RWPE2 (cell line): ENCODE results near the gene ARFGAP3.
A peak's percentile ranks its signal among the peaks of the same experiment; 100 is the strongest.
"Not testable (repeated sequence)": the region's sequence is repeated elsewhere in the genome, so short reads cannot be mapped to it uniquely, and the experiment has no call there.

Experiments used
- ATAC-seq: fragments of 200-7000 bp; cut with Tn5 transposase; 3 replicates; pipeline ENCODE4 v1.9.1; 2021; ENCODE audit warnings: low read depth
- DNase-seq: peaks from one replicate; pipeline ENCODE4 v3.0.0-alpha.2; 2020; ENCODE audit warnings: low spot score
- H3K27ac ChIP-seq: fragments of 450-650 bp; 2 replicates; pipeline ENCODE4 v1.5.1; 2017; ENCODE audit warnings: mild to moderate bottlenecking; ENCODE audit not compliant: poor library complexity, severe bottlenecking
- H3K27me3 ChIP-seq: fragments of 250-450 bp; sonication (Bioruptor Pico); 2 replicates; pipeline ENCODE4 v1.5.1; 2021; ENCODE audit warnings: mild to moderate bottlenecking, moderate library complexity; ENCODE audit not compliant: insufficient read depth, poor library complexity, severe bottlenecking
- H3K36me3 ChIP-seq: fragments of 250-450 bp; sonication (Bioruptor Pico); 2 replicates; pipeline ENCODE4 v1.5.1; 2020; ENCODE audit warnings: low read depth, mild to moderate bottlenecking, moderate library complexity
- H3K4me1 ChIP-seq: fragments of 250-450 bp; sonication (Bioruptor Pico); 2 replicates; pipeline ENCODE4 v1.5.1; 2021; ENCODE audit warnings: mild to moderate bottlenecking, moderate library complexity; ENCODE audit not compliant: insufficient read depth, poor library complexity, severe bottlenecking
- H3K4me3 ChIP-seq: fragments of 250-450 bp; sonication (Bioruptor Pico); 2 replicates; pipeline ENCODE4 v1.5.1; 2021; ENCODE audit warnings: mild to moderate bottlenecking, moderate library complexity; ENCODE audit not compliant: severe bottlenecking
- H3K9me3 ChIP-seq: fragments of 250-450 bp; sonication (Bioruptor Pico); 2 replicates; pipeline ENCODE4 v1.5.1; 2021; ENCODE audit warnings: mild to moderate bottlenecking, moderate library complexity; ENCODE audit not compliant: severe bottlenecking
- TF ChIP-seq, protein P1 (sequence below): fragments of 450-650 bp; IDR thresholded peaks from one replicate; pipeline ENCODE4 v1.5.1; 2017; ENCODE audit warnings: mild to moderate bottlenecking, moderate library complexity; ENCODE audit not compliant: poor library complexity, severe bottlenecking

Gene ARFGAP3

GRCh38 chr22:42752912-42753311 lies 104.2 kb downstream of the ARFGAP3 start:
- Histone ChIP-seq H3K27me3 (no peaks in the 10 kb centered on the region), H3K36me3 (no peaks in the 10 kb centered on the region), H3K4me3 (no peak overlapping the region), H3K9me3 (no peaks in the 10 kb centered on the region), H3K4me1 (peaks cover 33% of the 10 kb centered on the region), H3K27ac (no peak overlapping the region)
- ATAC-seq (no peak), DNase-seq (no peak)
- TF ChIP-seq, protein P1, sequence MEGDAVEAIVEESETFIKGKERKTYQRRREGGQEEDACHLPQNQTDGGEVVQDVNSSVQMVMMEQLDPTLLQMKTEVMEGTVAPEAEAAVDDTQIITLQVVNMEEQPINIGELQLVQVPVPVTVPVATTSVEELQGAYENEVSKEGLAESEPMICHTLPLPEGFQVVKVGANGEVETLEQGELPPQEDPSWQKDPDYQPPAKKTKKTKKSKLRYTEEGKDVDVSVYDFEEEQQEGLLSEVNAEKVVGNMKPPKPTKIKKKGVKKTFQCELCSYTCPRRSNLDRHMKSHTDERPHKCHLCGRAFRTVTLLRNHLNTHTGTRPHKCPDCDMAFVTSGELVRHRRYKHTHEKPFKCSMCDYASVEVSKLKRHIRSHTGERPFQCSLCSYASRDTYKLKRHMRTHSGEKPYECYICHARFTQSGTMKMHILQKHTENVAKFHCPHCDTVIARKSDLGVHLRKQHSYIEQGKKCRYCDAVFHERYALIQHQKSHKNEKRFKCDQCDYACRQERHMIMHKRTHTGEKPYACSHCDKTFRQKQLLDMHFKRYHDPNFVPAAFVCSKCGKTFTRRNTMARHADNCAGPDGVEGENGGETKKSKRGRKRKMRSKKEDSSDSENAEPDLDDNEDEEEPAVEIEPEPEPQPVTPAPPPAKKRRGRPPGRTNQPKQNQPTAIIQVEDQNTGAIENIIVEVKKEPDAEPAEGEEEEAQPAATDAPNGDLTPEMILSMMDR: no peak

DNA sequence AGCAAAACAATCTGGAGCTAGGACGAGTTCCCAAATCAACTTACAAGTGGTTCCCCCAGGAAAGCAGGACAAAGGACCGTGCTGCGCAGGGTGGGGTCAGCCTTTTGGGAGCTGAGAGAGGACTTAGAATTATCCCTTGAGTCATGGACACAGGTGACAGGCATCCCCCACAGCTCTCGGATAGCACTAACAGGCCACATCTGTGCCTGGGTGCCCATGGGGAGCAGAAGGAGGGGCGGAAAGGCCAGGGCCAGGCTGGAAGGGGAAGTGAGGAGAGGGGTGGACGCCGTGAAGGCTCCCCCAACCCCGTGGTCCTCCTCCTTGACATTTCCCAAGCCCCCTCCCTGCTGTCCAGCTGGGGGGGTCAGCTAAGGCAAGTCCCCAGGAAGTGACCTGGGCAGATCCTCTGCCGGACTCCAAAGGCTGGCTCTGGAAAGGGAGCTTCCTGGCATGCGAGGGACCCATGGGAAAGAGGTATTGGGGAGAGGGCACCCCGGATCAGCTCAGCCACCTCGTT lies 104.8 kb downstream of the ARFGAP3 start:
- ATAC-seq (no peak), DNase-seq (no peak)
- Histone ChIP-seq H3K27ac (no peak overlapping the region), H3K27me3 (no peaks in the 10 kb centered on the region), H3K36me3 (no peaks in the 10 kb centered on the region), H3K4me1 (peaks cover 39% of the 10 kb centered on the region), H3K9me3 (no peaks in the 10 kb centered on the region), H3K4me3 (no peak overlapping the region)
- TF ChIP-seq, protein P1: no peak

GRCh38 chr22:42750421-42750820 lies 106.7 kb downstream of the ARFGAP3 start:
- H3K4me1 ChIP-seq: peaks cover 33% of the 10 kb centered on the region
- not testable (repeated sequence) for DNase-seq, H3K4me3 ChIP-seq, ATAC-seq, H3K27me3 ChIP-seq, H3K27ac ChIP-seq, H3K36me3 ChIP-seq, H3K9me3 ChIP-seq

DNA sequence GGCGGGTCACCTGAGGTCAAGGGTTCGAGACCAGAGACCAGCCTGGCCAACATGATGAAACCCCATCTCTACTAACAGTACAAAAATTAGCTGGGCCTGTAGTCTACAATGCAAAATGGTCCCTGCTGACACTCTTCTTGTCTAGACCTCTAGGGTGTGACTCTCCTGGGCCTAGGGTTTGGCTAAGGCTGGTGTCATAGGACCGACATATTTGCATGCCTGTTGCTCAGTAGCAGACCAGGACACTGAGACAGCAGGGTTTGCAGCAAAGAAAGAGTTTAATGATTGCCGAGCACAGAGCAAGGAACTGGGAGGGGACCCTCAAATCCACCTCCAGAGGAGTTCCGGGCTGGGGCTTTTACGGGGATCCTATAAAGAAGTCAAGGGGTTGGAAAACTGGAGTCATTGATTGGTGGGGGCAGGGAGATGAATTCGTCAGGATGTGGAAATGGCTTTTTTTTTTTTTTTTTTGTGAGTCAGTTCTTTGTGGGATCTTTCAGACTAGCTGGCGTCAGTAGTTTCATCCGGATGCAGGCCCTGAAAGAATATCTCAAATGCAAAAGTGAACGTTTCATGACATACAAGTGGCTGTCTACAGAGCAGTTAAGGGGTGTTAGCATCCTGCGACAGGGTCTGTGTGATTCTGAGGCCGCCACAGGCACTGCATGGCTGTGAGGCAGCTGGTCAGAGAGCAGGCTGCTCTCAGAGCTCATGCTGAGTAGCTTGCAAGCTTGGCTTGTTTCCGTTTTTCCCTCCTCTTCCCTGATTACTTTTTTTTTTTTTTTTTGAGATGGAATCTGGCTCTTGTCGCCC lies 109.2 kb downstream of the ARFGAP3 start:
- TF ChIP-seq, protein P1: no peak
- peak overlapping the region; percentile 78 for H3K27ac ChIP-seq
- no peaks in the 10 kb centered on the region for H3K27me3 ChIP-seq
- H3K4me1 ChIP-seq: peaks cover 43% of the 10 kb centered on the region
- no peak overlapping the region for H3K4me3 ChIP-seq
- ATAC-seq: peak; percentile 13; the same call in 1 of the 3 replicates
- DNase-seq: no peak
- no peaks in the 10 kb centered on the region for H3K36me3 ChIP-seq
- H3K9me3 ChIP-seq: no peaks in the 10 kb centered on the region
